Femur (tissue), 1 donor: Measurements from ENCODE around the gene HS6ST2.
"Not testable (repeated sequence)": the region's sequence is repeated elsewhere in the genome, so short reads cannot be mapped to it uniquely, and the experiment has no call there.

Experiments
- DNase-seq: peaks from one replicate; pipeline ENCODE4 v3.0.0-alpha.2; 2017

HS6ST2 gene

GRCh38 chrX:132940727-132941327 is 17.6 kb downstream of the HS6ST2 start:
- DNase-seq: no peak

DNA sequence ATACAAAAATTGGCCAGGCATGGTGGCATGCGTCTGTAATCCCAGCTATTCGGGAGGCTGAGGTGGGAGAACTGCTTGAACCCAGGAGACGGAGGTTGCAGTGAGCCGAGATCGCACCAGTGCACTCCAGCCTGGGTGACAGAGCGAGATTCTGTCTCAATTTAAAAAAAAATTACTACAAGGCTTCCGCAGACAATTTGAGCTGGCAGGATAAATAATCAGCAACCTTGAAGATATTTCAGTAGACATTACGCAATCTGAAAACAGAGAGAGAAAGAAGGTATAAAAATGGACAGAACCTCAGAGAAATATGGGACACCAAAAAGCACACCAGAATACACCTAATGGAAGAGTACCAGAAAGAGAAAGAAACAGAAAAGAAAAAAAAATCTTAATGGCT is 25.3 kb downstream of the HS6ST2 start:
- no peak for DNase-seq

DNA sequence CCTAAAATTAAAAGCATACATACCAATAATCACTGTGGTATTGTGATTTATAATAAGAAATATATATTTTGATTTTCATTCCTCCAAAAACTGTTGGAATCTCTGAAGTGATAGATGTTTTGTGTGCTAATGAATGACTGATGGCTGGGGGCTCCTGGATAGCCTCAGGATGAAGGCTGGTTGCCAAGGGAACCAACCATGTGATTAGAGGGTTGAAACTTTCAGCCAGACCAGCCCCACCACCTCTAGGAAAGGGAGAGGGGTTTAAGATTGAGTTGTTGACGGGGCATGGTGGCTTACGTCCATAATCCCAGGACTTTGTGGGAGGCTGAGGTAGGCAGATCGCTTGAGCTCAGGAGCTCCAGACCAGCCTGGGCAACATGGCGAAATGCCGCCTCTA is 34.0 kb downstream of the HS6ST2 start:
- DNase-seq: no peak

GRCh38 chrX:132918523-132918922 is 39.9 kb downstream of the HS6ST2 start:
- DNase-seq: no peak

DNA sequence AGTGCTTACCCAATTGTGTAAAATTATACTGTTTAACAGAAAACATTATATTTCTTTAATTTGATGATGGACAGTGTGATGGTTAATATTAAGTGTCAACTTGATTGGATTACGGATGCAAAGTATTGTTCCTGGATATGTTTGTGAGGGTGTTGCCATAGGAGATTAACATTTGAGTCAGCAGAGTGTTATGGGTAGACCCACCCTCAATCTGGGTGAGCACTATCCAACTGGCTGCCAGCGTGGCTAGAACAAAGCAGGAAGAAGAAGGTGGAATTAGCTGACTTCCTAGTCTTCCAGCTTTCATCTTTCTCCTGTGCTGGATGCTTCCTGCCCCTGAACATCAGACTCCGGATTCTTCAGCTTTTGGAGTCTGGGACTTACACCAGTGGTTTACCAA is 42.1 kb downstream of the HS6ST2 start:
- DNase-seq: no peak

- DNase-seq: no peak
These were observed 48.8 kb downstream of the HS6ST2 start for GRCh38 chrX:132909643-132910042.

GRCh38 chrX:132908891-132909290 is 49.5 kb downstream of the HS6ST2 start:
- DNase-seq: no peak

- DNase-seq: no peak
These were observed 57.7 kb downstream of the HS6ST2 start for GRCh38 chrX:132900633-132901293.

- DNase-seq: no peak
These were observed 70.9 kb downstream of the HS6ST2 start for GRCh38 chrX:132887569-132887968.

GRCh38 chrX:132883358-132883915 is 75.0 kb downstream of the HS6ST2 start:
- DNase-seq: no peak

GRCh38 chrX:132880753-132881152 is 77.7 kb downstream of the HS6ST2 start:
- not testable (repeated sequence) for DNase-seq

DNA sequence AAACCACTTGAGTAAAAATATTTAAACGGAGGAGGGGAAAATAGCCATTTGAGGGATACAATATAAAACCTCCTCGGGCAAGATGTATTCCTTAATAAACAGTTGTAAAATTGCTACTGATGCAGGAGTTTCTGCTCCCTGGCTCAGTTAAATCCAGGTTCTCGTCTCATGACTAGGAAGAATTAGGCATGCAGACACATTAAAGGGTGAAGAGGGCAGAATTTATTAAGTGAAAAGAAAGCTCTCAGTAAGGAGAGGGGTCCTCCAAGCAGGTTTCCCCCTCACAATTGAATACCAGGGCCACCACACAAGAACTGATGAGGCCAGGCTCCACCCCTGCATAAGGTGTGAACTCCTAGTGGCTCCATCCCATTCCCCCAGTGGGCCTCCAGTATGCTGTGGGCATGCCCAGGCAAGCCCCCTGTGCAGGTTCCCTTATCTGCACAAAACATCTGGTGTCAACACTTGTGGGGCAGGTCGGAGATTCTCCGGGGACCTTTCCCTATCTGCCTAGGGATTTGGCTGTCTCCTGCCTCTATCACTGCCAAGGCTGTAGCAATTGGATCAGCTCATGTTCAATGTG is 80.4 kb downstream of the HS6ST2 start:
- DNase-seq: no peak

DNA sequence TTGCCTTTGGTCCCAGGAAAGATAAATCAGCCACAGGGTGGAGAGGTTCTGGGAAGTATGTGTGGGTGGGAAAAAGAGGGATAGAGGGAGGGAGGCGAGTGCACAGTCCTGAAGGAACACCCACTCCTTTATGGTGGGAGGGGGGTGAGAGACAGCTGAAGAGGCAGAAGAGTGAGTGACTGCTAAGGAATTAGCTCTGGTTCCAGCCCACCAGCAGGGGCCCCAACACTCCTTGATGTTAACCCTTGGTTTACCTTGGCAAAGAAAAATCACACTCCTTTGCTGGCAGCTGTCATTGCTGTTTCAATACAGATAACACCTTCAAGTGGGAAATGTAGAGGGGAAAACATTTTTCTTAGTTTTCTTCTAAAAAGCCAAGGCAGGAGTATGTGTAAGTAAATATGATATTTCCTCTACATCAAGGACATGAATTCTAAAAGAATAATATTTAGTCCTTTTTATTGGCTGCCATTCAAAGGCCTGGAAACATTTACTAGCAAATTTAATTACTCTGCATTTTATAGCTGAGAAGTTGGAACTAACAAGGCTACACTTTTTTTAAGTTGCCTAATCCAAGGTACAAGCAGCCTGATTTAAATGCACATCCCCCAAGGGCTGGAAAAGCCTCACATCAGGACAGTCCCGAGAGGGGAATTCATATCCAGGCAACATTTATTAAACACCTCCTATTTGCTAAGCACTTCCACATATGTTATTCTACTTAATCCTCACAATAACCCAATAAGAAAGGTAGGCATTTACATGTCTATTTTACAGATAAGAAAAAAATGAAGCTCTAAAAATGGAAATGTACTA is 81.7 kb downstream of the HS6ST2 start:
- peak; percentile 27 for DNase-seq

DNA sequence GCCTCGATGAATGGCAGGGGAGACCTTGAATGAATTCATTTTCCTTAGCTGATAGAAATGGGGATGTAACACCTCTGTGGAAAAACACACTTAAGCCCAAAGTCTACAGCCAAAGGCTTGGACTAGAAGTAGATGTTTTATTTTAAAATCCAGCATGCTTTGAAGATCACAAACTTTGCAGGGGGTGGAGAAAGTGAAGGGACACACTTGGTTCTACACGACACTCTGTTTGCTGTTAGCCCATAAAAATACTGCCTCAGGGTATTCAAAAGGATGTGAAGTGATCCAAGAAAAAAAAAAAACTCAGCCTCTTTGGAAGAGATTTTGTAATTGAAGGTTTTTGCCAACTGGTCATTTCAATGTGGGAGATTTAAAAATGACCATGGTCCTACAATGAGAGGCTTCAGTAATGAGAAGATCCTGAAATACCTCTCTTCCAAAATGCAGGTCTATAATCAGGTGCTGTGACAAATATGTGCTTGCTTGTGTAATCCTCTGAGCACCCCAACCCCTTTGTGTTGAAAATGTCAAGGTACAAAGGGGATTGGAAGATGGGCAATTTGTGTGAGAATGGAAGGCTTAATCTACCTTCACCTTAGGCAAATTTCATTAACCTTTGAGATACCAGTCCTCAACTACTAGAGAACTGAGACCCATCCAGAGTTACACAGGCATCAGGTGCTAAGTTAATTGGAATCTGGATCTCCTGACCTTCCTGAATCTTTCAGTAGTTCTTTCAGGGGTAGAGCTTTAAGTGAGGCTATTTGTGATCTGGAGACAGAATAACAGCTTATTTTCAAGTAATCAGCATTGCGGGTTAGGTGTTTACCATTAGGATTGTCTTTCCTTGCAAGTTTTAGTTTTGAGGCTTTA is 82.5 kb downstream of the HS6ST2 start:
- no peak for DNase-seq

GRCh38 chrX:132862562-132862961 is 95.9 kb downstream of the HS6ST2 start:
- DNase-seq: no peak

GRCh38 chrX:132861076-132861475 is 97.4 kb downstream of the HS6ST2 start:
- DNase-seq: no peak

DNA sequence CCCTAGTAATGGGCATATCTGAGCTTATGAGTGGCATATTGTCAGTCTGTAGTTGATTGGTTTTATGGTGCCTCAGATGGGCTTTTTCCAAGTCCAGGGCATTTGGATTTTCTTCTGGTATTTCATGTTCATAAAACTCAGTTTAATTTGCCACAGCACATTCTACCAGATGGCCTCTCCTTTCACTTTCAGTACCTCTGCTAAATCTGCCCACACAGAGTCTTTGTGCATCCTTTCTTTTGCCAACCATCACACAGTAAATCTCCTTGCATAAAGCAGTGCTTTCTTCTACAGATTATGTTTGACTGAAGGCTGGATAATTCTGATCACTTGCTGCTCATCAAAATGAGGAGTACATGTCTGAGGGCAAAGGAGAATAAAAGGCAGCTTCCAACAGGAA is 98.2 kb downstream of the HS6ST2 start:
- no peak for DNase-seq

DNA sequence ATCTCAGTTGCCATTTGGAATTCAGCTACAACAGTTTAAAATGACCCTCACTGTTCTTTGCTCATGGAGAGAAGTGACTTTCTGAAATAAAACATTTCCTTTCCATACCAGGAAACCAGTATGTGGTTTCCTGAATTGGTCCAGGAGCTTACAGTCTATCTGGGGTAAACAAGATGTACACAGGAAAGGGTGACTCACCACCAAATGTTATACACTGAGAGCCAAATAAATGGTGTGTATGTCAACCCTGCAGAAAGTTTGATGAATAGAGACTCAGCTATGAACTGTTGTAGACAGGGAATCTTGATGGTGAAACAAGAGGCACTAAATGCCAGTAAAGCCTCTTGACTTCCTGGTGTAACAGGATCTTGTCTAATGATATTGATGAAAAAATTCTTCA is 100.4 kb downstream of the HS6ST2 start:
- DNase-seq: no peak

GRCh38 chrX:132855780-132856341 is 102.6 kb downstream of the HS6ST2 start:
- DNase-seq: no peak

- no peak for DNase-seq
These were observed 105.4 kb downstream of the HS6ST2 start for GRCh38 chrX:132853040-132853439.

DNA sequence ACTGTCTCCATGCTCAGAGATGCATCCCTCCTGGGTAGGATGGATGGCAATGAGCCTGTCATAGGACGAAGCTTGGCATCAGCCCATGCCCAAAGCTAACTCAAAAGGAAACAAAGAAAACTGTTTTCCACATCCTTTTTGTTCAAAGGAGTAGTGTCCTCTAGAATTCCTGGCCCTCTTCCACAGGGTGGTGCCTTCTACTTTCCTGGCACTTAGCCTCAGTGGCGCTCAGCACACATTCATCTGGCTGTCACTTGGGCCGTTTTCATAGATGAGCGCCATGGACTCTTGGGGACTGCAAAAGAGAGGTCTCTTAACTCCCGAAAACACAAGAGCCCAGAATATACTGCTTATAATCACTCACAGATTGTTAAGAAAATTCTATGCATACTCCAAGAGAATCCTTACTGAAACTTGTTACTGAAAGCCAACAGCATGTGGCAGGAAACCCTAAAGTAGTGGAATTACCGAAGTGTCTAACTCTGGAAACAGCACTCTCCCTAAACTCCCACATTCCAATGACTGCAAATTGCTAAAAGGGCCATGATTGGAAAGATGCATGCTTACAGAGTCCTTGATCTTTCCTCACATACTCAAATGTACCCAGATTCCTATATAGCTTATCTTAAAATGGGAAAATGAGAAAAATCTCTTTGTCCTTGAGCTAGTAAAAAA is 110.0 kb downstream of the HS6ST2 start:
- peak; percentile 25 for DNase-seq
